ENCODE data around the gene CHRNG. TPM values are rescaled to one million over a fixed set of nuclear protein-coding genes. Genes with fewer than 3 reads are reported as not detected.

CHRNG gene
- total RNA-seq, 1 experiment from 2014 or later: not detected

GRCh38 chr2:232550354-232551249, 11.1 kb downstream of the CHRNG start, which contains the start of the genes EIF4E2 and TIGD1:
Gene EIF4E2 (plus strand): TSS chr2:232550689. CDS start chr2:232550725, 36 bp downstream.
Gene TIGD1 (minus strand): TSS chr2:232550557. CDS start chr2:232549882, 675 bp downstream.
- peaks cover 30% of the 10 kb centered on the region for H3K4me1 Mint-ChIP-seq (ENCODE audit: insufficient read depth, unreplicated experiment)
- TF ChIP-seq CTCF (IDR thresholded peaks at IDR 0.05; ENCODE audit: unreplicated experiment): no peak
- H3K9me3 Mint-ChIP-seq (ENCODE audit: unreplicated experiment): no peaks in the 10 kb centered on the region
- no peaks in the 10 kb centered on the region for H3K27me3 Mint-ChIP-seq (ENCODE audit: insufficient read depth, unreplicated experiment)
- CTCF ChIA-PET: no interaction called here
- POLR2A ChIA-PET: interaction anchor here (0.6 to 3.0 kb wide), 19 partner anchors 9 to 1587 kb away, joined by 3 to 39 read pairs (median 4); partner anchors contain the start of genes CHRNG, COPS7B, DIS3L2 and GIGYF2
- BruUV-seq (replicated peaks): no TSS peak
- intact Hi-C loops (cut with micrococcal nuclease): loop anchor here (2.0 kb wide), 1 partner anchor 42 kb away; no protein-coding TSS in a partner anchor
- peak within 1 kb of the TSS; percentile 96 for H3K27ac Mint-ChIP-seq (ENCODE audit: low read depth, unreplicated experiment)
- peaks cover 30% of the 10 kb centered on the region for H3K36me3 Mint-ChIP-seq (ENCODE audit: insufficient read depth, unreplicated experiment)
- DNase-seq (ENCODE audit: unreplicated experiment): peak; percentile 87
- H3K4me3 Mint-ChIP-seq (ENCODE audit: unreplicated experiment): peak within 1 kb of the TSS; percentile 90

- no peak for DNase-seq (ENCODE audit: unreplicated experiment)
- Mint-ChIP-seq H3K27ac (ENCODE audit: low read depth, unreplicated experiment) (peak overlapping the region; percentile 96), H3K4me1 (ENCODE audit: insufficient read depth, unreplicated experiment) (peaks cover 36% of the 10 kb centered on the region), H3K27me3 (ENCODE audit: insufficient read depth, unreplicated experiment) (no peaks in the 10 kb centered on the region), H3K4me3 (ENCODE audit: unreplicated experiment) (peak overlapping the region; percentile 90), H3K9me3 (ENCODE audit: unreplicated experiment) (no peaks in the 10 kb centered on the region), H3K36me3 (ENCODE audit: insufficient read depth, unreplicated experiment) (peaks cover 26% of the 10 kb centered on the region)
- no peak for TF ChIP-seq CTCF (IDR thresholded peaks at IDR 0.05; ENCODE audit: unreplicated experiment)
- ChIA-PET POLR2A (interaction anchor here (0.6 to 3.0 kb wide), 13 partner anchors 10 to 1087 kb away, joined by 3 to 39 read pairs (median 4); partner anchors contain the start of genes CHRNG, COPS7B, GIGYF2 and NCL), CTCF (no interaction called here)
- intact Hi-C loops (cut with micrococcal nuclease): loop anchor here (2.0 kb wide), 1 partner anchor 42 kb away; no protein-coding TSS in a partner anchor
- TSS peak; percentile 43 for BruUV-seq (replicated peaks)
Measured at GRCh38 chr2:232551250-232551638, 11.8 kb downstream of the CHRNG start.

- Mint-ChIP-seq H3K27ac (ENCODE audit: low read depth, unreplicated experiment) (peak overlapping the region; percentile 96), H3K4me1 (ENCODE audit: insufficient read depth, unreplicated experiment) (peaks cover 38% of the 10 kb centered on the region), H3K36me3 (ENCODE audit: insufficient read depth, unreplicated experiment) (peaks cover 26% of the 10 kb centered on the region), H3K9me3 (ENCODE audit: unreplicated experiment) (no peaks in the 10 kb centered on the region), H3K4me3 (ENCODE audit: unreplicated experiment) (peak overlapping the region; percentile 90), H3K27me3 (ENCODE audit: insufficient read depth, unreplicated experiment) (no peaks in the 10 kb centered on the region)
- intact Hi-C loops (cut with micrococcal nuclease): loop anchor here (2.0 kb wide), 1 partner anchor 41 kb away; no protein-coding TSS in a partner anchor
- no peak for TF ChIP-seq CTCF (IDR thresholded peaks at IDR 0.05; ENCODE audit: unreplicated experiment)
- BruUV-seq (replicated peaks): no TSS peak
- CTCF ChIA-PET: interaction anchor here (0.6 to 1.1 kb wide), 3 partner anchors 29 to 705 kb away, joined by 3 to 4 read pairs (median 4); no protein-coding TSS in a partner anchor
- no peak for DNase-seq (ENCODE audit: unreplicated experiment)
- POLR2A ChIA-PET: interaction anchor here (0.6 to 3.0 kb wide), 3 partner anchors 16 to 41 kb away, joined by 4 to 39 read pairs (median 35); no protein-coding TSS in a partner anchor
Measured at GRCh38 chr2:232551776-232552175, 12.3 kb downstream of the CHRNG start.

- Mint-ChIP-seq H3K4me3 (ENCODE audit: unreplicated experiment) (no peak overlapping the region), H3K36me3 (ENCODE audit: insufficient read depth, unreplicated experiment) (peaks cover 60% of the 10 kb centered on the region), H3K27ac (ENCODE audit: low read depth, unreplicated experiment) (peak overlapping the region; percentile 39), H3K9me3 (ENCODE audit: unreplicated experiment) (no peaks in the 10 kb centered on the region), H3K27me3 (ENCODE audit: insufficient read depth, unreplicated experiment) (no peaks in the 10 kb centered on the region), H3K4me1 (ENCODE audit: insufficient read depth, unreplicated experiment) (peaks cover 28% of the 10 kb centered on the region)
- CTCF ChIA-PET: interaction anchor here (0.6 to 0.7 kb wide), 2 partner anchors 49 to 635 kb away, joined by 3 to 4 read pairs; no protein-coding TSS in a partner anchor
- POLR2A ChIA-PET: no interaction called here
- BruUV-seq (replicated peaks): no TSS peak
- intact Hi-C loops (cut with micrococcal nuclease): no loop called here
- no peak for TF ChIP-seq CTCF (IDR thresholded peaks at IDR 0.05; ENCODE audit: unreplicated experiment)
- no peak for DNase-seq (ENCODE audit: unreplicated experiment)
Measured at GRCh38 chr2:232556426-232556825, 16.9 kb downstream of the CHRNG start.
